WTC11 (cell line): ENCODE measurements around the gene ZNF879.

Experiments
- KAT7 ChIP-seq: sonication (generic); formaldehyde crosslinking; IDR thresholded peaks from 2 replicates; pipeline ENCODE4 v1.8.1; 2023; ENCODE audit warnings: missing genetic modification reagents, mild to moderate bottlenecking, borderline replicate concordance
- NFYB ChIP-seq: sonication (generic); formaldehyde crosslinking; conservative IDR thresholded peaks from 2 replicates; pipeline ENCODE4 v1.8.0; 2022; ENCODE audit warnings: low read depth, missing genetic modification reagents
- SOX15 ChIP-seq: fragments of 250-450 bp; sonication (Bioruptor Pico); IDR thresholded peaks from 2 replicates; pipeline ENCODE4 v1.9.0; 2021; ENCODE audit warnings: mild to moderate bottlenecking
- TCF7 ChIP-seq: sonication (generic); formaldehyde crosslinking; IDR thresholded peaks from 2 replicates; pipeline ENCODE4 v1.8.0; 2022; ENCODE audit warnings: mild to moderate bottlenecking, low read depth, missing genetic modification reagents, moderate library complexity
- TP53 ChIP-seq: sonication (generic); formaldehyde crosslinking; IDR thresholded peaks from 2 replicates; pipeline ENCODE4 v1.8.1; 2023; ENCODE audit warnings: mild to moderate bottlenecking, missing genetic modification reagents
- TF ChIP-seq, protein P1 (sequence below): fragments of 200-600 bp; IDR thresholded peaks from 2 replicates; pipeline ENCODE4 v1.8.0; 2022; ENCODE audit warnings: antibody characterized with exemption
- TF ChIP-seq, protein P2 (sequence below): sonication (generic); formaldehyde crosslinking; IDR thresholded peaks from 2 replicates; pipeline ENCODE4 v1.8.1; 2023; ENCODE audit warnings: mild to moderate bottlenecking, missing genetic modification reagents, moderate library complexity
- TF ChIP-seq, protein P3 (sequence below): sonication (generic); formaldehyde crosslinking; IDR thresholded peaks from 2 replicates; pipeline ENCODE4 v1.8.1; 2023; ENCODE audit warnings: mild to moderate bottlenecking, missing genetic modification reagents
- TF ChIP-seq, protein P4 (sequence below): sonication (generic); formaldehyde crosslinking; conservative IDR thresholded peaks from 2 replicates; pipeline ENCODE4 v1.8.1; 2022; ENCODE audit warnings: mild to moderate bottlenecking, missing genetic modification reagents

DNA sequence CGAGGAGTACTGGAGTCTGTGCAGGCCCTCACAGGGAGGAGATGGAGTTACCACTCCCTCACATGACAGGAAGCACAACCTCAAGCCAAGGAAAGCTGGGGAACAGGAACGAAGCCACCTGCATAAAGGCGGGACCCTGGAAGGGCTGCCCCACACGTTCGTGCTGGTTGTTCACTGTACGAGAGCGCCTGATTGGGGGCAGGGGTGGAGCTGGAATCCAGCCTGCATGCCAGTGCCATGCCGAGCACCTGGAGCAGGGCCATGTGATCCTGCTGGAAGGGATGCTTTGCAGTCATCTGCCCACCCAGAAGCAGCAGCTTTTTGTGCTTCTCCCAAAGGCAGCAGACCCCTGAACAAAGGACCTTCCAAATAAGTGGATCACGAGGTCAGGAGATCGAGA lies 39.9 kb upstream of the ZNF879 start:
- TF ChIP-seq, protein P1, sequence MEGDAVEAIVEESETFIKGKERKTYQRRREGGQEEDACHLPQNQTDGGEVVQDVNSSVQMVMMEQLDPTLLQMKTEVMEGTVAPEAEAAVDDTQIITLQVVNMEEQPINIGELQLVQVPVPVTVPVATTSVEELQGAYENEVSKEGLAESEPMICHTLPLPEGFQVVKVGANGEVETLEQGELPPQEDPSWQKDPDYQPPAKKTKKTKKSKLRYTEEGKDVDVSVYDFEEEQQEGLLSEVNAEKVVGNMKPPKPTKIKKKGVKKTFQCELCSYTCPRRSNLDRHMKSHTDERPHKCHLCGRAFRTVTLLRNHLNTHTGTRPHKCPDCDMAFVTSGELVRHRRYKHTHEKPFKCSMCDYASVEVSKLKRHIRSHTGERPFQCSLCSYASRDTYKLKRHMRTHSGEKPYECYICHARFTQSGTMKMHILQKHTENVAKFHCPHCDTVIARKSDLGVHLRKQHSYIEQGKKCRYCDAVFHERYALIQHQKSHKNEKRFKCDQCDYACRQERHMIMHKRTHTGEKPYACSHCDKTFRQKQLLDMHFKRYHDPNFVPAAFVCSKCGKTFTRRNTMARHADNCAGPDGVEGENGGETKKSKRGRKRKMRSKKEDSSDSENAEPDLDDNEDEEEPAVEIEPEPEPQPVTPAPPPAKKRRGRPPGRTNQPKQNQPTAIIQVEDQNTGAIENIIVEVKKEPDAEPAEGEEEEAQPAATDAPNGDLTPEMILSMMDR: no peak
- TF ChIP-seq TP53: no peak
- no peak for TF ChIP-seq KAT7
- TF ChIP-seq TCF7 (CRISPR knock-in tag): no peak
- TF ChIP-seq, protein P2, sequence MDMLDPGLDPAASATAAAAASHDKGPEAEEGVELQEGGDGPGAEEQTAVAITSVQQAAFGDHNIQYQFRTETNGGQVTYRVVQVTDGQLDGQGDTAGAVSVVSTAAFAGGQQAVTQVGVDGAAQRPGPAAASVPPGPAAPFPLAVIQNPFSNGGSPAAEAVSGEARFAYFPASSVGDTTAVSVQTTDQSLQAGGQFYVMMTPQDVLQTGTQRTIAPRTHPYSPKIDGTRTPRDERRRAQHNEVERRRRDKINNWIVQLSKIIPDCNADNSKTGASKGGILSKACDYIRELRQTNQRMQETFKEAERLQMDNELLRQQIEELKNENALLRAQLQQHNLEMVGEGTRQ: no peak
- no peak for TF ChIP-seq SOX15 (CRISPR knock-in tag)
- TF ChIP-seq, protein P3, sequence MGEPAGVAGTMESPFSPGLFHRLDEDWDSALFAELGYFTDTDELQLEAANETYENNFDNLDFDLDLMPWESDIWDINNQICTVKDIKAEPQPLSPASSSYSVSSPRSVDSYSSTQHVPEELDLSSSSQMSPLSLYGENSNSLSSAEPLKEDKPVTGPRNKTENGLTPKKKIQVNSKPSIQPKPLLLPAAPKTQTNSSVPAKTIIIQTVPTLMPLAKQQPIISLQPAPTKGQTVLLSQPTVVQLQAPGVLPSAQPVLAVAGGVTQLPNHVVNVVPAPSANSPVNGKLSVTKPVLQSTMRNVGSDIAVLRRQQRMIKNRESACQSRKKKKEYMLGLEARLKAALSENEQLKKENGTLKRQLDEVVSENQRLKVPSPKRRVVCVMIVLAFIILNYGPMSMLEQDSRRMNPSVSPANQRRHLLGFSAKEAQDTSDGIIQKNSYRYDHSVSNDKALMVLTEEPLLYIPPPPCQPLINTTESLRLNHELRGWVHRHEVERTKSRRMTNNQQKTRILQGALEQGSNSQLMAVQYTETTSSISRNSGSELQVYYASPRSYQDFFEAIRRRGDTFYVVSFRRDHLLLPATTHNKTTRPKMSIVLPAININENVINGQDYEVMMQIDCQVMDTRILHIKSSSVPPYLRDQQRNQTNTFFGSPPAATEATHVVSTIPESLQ (CRISPR knock-in tag): no peak
- TF ChIP-seq, protein P4, sequence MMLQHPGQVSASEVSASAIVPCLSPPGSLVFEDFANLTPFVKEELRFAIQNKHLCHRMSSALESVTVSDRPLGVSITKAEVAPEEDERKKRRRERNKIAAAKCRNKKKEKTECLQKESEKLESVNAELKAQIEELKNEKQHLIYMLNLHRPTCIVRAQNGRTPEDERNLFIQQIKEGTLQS (CRISPR knock-in tag): no peak
- no peak for TF ChIP-seq NFYB (CRISPR knock-in tag)
